ENCODE measurements around the gene TMEM63A.

DNA sequence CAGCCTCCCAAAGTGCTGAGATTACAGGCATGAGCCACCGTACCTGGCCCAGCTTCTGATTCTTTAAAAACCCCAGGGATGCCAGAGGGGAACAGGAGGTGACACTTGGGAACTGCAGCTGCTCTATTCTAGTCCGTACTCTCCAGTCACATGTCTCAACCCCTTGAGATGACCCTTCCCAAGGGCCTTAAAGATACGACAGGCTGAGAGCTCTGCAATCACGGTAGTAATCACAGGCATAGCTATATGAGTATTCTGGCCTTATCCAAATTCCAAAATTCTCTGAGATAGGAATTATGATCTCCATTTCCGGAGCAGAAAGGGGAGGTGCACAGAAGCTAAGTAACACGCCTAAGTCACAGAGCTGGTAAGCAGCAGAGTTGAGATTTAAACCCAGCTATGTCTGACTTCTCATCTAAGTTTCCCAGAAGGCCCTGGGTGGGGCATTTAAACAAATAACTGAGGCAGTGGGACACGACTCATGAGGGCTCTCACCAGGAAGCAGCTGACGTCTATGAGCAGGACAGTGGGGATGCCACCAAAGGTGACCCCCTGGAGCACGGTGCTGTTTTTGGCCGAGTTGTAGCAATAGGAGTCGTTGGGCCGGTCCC is 5.2 kb downstream of the TMEM63A start:
- TF ChIP-seq, protein P1, sequence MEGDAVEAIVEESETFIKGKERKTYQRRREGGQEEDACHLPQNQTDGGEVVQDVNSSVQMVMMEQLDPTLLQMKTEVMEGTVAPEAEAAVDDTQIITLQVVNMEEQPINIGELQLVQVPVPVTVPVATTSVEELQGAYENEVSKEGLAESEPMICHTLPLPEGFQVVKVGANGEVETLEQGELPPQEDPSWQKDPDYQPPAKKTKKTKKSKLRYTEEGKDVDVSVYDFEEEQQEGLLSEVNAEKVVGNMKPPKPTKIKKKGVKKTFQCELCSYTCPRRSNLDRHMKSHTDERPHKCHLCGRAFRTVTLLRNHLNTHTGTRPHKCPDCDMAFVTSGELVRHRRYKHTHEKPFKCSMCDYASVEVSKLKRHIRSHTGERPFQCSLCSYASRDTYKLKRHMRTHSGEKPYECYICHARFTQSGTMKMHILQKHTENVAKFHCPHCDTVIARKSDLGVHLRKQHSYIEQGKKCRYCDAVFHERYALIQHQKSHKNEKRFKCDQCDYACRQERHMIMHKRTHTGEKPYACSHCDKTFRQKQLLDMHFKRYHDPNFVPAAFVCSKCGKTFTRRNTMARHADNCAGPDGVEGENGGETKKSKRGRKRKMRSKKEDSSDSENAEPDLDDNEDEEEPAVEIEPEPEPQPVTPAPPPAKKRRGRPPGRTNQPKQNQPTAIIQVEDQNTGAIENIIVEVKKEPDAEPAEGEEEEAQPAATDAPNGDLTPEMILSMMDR (IDR thresholded peaks at IDR 0.05), result no peak
- TF ChIP-seq POLR2A (IDR thresholded peaks at IDR 0.05), result no peak

Data from uterus (tissue), 2 donors.